Mesenchymal stem cell (in vitro differentiated cells and primary cell): Measurements from ENCODE around the gene SLC23A2.

Source experiments
- DNase-seq: peaks from one replicate; pipeline ENCODE4 v3.0.0-alpha.2; 2013
- H2AFZ ChIP-seq: one replicate; pipeline ENCODE4 v1.6.1; 2013; ENCODE audit warnings: low read depth, mild to moderate bottlenecking, control low read depth, inconsistent platforms, low read length, moderate library complexity
- H2AK5ac ChIP-seq: 2 replicates; pipeline ENCODE4 v1.6.1; 2013; ENCODE audit warnings: low read length, moderate library complexity, mild to moderate bottlenecking, inconsistent platforms; ENCODE audit not compliant: severe bottlenecking
- H2BK120ac ChIP-seq: one replicate; pipeline ENCODE4 v1.6.1; 2013; ENCODE audit warnings: low read depth, mild to moderate bottlenecking, inconsistent platforms, low read length, moderate library complexity
- H2BK12ac ChIP-seq, 2 experiments: one replicate each; pipeline ENCODE4 v1.6.1; 2013; ENCODE audit warnings: inconsistent platforms in 2 of 2, low read length in 2 of 2, mild to moderate bottlenecking in 2 of 2, moderate library complexity in 2 of 2, control low read depth in 1 of 2
- H2BK15ac ChIP-seq: one replicate; pipeline ENCODE4 v1.6.1; 2013; ENCODE audit warnings: mild to moderate bottlenecking, low read depth, inconsistent platforms; ENCODE audit not compliant: poor library complexity, severe bottlenecking
- H2BK5ac ChIP-seq: 2 replicates; pipeline ENCODE4 v1.6.1; 2013; ENCODE audit warnings: low read depth, mild to moderate bottlenecking, low read length, control low read depth, inconsistent platforms; ENCODE audit not compliant: poor library complexity, severe bottlenecking
- H3K14ac ChIP-seq, 2 experiments: one replicate each; pipeline ENCODE4 v1.6.1; 2013; ENCODE audit warnings: inconsistent platforms in 2 of 2, low read length in 2 of 2, control low read depth in 1 of 2, mild to moderate bottlenecking in 1 of 2, moderate library complexity in 1 of 2
- H3K18ac ChIP-seq, 2 experiments: one replicate each; pipeline ENCODE4 v1.6.1; 2013; ENCODE audit warnings: inconsistent platforms in 2 of 2, low read length in 2 of 2, control low read depth in 1 of 2, low read depth in 1 of 2, mild to moderate bottlenecking in 1 of 2
- H3K23ac ChIP-seq, 2 experiments: one replicate each; pipeline ENCODE4 v1.6.1; 2013; ENCODE audit warnings: inconsistent platforms in 2 of 2, low read length in 2 of 2, mild to moderate bottlenecking in 2 of 2, moderate library complexity in 2 of 2, control low read depth in 1 of 2
- H3K27ac ChIP-seq: 2 replicates; pipeline ENCODE4 v1.5.1; 2013; ENCODE audit warnings: mild to moderate bottlenecking, moderate library complexity, low read length, control low read depth, inconsistent platforms; ENCODE audit not compliant: poor library complexity, severe bottlenecking
- H3K27me3 ChIP-seq, 2 experiments: 2 replicates each; pipeline versions ENCODE4 v1.6.1 to v1.7.0; 2013; ENCODE audit warnings: low read length in 2 of 2, mild to moderate bottlenecking in 2 of 2, moderate library complexity in 2 of 2, control low read depth in 1 of 2, inconsistent platforms in 1 of 2; ENCODE audit not compliant: control insufficient read depth in 1 of 2, insufficient read depth in 1 of 2
- H3K36me3 ChIP-seq, 2 experiments: 2 replicates each; pipeline versions ENCODE4 v1.6.1 to v1.7.0; 2013; ENCODE audit warnings: low read length in 2 of 2, control low read depth in 1 of 2, inconsistent platforms in 1 of 2, low read depth in 1 of 2, mild to moderate bottlenecking in 1 of 2; ENCODE audit not compliant: insufficient read depth in 2 of 2, control insufficient read depth in 1 of 2
- H3K4ac ChIP-seq, 2 experiments: one replicate each; pipeline ENCODE4 v1.6.1; 2013; ENCODE audit warnings: inconsistent platforms in 2 of 2, low read length in 2 of 2, mild to moderate bottlenecking in 2 of 2, moderate library complexity in 2 of 2, control low read depth in 1 of 2, low read depth in 1 of 2
- H3K4me1 ChIP-seq: 2 replicates; pipeline ENCODE4 v1.6.1; 2013; ENCODE audit warnings: low read depth, low read length, control low read depth; ENCODE audit not compliant: control insufficient read depth, insufficient read depth
- H3K4me2 ChIP-seq: 2 replicates; pipeline ENCODE4 v1.6.1; 2013; ENCODE audit warnings: low read length, mild to moderate bottlenecking, inconsistent platforms; ENCODE audit not compliant: poor library complexity, severe bottlenecking
- H3K4me3 ChIP-seq, 2 experiments: 2 replicates each; pipeline versions ENCODE4 v1.5.1 to v1.7.0; 2013; ENCODE audit warnings: low read length in 2 of 2, mild to moderate bottlenecking in 2 of 2, control low read depth in 1 of 2, low read depth in 1 of 2; ENCODE audit not compliant: insufficient read depth in 1 of 2
- H3K79me1 ChIP-seq: replicated peaks from 2 replicates; pipeline ENCODE4 v1.6.1; 2013; ENCODE audit warnings: mild to moderate bottlenecking, control low read depth, low read length, inconsistent platforms; ENCODE audit not compliant: poor library complexity, severe bottlenecking
- H3K9ac ChIP-seq: 2 replicates; pipeline ENCODE4 v1.7.0; 2013; ENCODE audit warnings: mild to moderate bottlenecking, low read length, moderate library complexity
- H3K9me3 ChIP-seq: 2 replicates; pipeline ENCODE4 v1.7.0; 2013; ENCODE audit warnings: mild to moderate bottlenecking, low read length; ENCODE audit not compliant: control insufficient read depth
- H4K8ac ChIP-seq: one replicate; pipeline ENCODE4 v1.6.1; 2013; ENCODE audit warnings: inconsistent platforms, mild to moderate bottlenecking, low read length, moderate library complexity
- H4K91ac ChIP-seq: one replicate; pipeline ENCODE4 v1.6.1; 2013; ENCODE audit warnings: mild to moderate bottlenecking, low read length, inconsistent platforms
- WGBS: methylation state at CpG from one replicate; pipeline ENCODE4 v1.1.7; 2013; ENCODE audit warnings: mixed read lengths; 5-methylcytosine and 5-hydroxymethylcytosine counted together

The SLC23A2 gene

GRCh38 chr20:4830259-4830658 lies 171.1 kb downstream of the SLC23A2 start:
- no peak overlapping the region for H3K4me2 ChIP-seq
- H3K9ac ChIP-seq, result no peak overlapping the region
- no peak overlapping the region for H3K4me3 ChIP-seq
- H2AK5ac ChIP-seq, result no peak overlapping the region
- no peak overlapping the region for H2BK15ac ChIP-seq
- no peak overlapping the region for H4K8ac ChIP-seq
- no peak overlapping the region for H2BK12ac ChIP-seq
- H3K36me3 ChIP-seq, result no peaks in the 10 kb centered on the region
- no peaks in the 10 kb centered on the region for H3K27me3 ChIP-seq
- H2BK120ac ChIP-seq, result no peak overlapping the region
- H3K14ac ChIP-seq, result no peak overlapping the region
- no peak overlapping the region for H2AFZ ChIP-seq
- no peak overlapping the region for H3K27ac ChIP-seq
- no peak overlapping the region for H4K91ac ChIP-seq
- no peak for DNase-seq
- H3K4ac ChIP-seq, result no peak overlapping the region
- H3K23ac ChIP-seq, result no peak overlapping the region
- H2BK5ac ChIP-seq, result no peak overlapping the region
- no peaks in the 10 kb centered on the region for H3K4me1 ChIP-seq
- WGBS, result 73% methylated on average over 3 of the region's 3 CpGs
- H3K79me1 ChIP-seq, result no peaks in the 10 kb centered on the region
- no peak overlapping the region for H3K18ac ChIP-seq
- H3K9me3 ChIP-seq, result peaks cover 4% of the 10 kb centered on the region

- Histone ChIP-seq H3K14ac (no peak overlapping the region), H2BK15ac (no peak overlapping the region), H2AK5ac (no peak overlapping the region), H3K18ac (no peak overlapping the region), H3K23ac (no peak overlapping the region), H3K9ac (no peak overlapping the region), H4K8ac (no peak overlapping the region), H3K4ac (no peak overlapping the region), H2BK12ac (no peak overlapping the region), H3K4me1 (no peaks in the 10 kb centered on the region), H3K9me3 (peaks cover 4% of the 10 kb centered on the region), H3K27me3 (no peaks in the 10 kb centered on the region), H3K4me2 (no peak overlapping the region), H2AFZ (no peak overlapping the region), H3K79me1 (no peaks in the 10 kb centered on the region), H3K27ac (no peak overlapping the region), H2BK120ac (no peak overlapping the region), H2BK5ac (no peak overlapping the region), H3K4me3 (no peak overlapping the region), H3K36me3 (no peaks in the 10 kb centered on the region), H4K91ac (no peak overlapping the region)
- WGBS, result 67% methylated on average over 4 of the region's 4 CpGs
- DNase-seq, result no peak
Measured at GRCh38 chr20:4829514-4830215, 171.6 kb downstream of the SLC23A2 start.

GRCh38 chr20:4828830-4829513 lies 172.3 kb downstream of the SLC23A2 start:
- H3K4me2 ChIP-seq, result no peak overlapping the region
- WGBS, result 80% methylated on average over 11 of the region's 14 CpGs
- H2BK5ac ChIP-seq, result no peak overlapping the region

GRCh38 chr20:4821590-4821989 lies 179.7 kb downstream of the SLC23A2 start:
- no peaks in the 10 kb centered on the region for H3K79me1 ChIP-seq
- H3K9me3 ChIP-seq, result no peaks in the 10 kb centered on the region
- H3K14ac ChIP-seq, result no peak overlapping the region
- H3K27me3 ChIP-seq, result peaks cover 0 to 9% of the 10 kb centered on the region in 2 experiments
- H3K4me3 ChIP-seq, result no peak overlapping the region
- no peak overlapping the region for H3K23ac ChIP-seq
- no peak overlapping the region for H3K4me2 ChIP-seq
- H3K4me1 ChIP-seq, result peaks cover 28% of the 10 kb centered on the region
- no peak overlapping the region for H2AK5ac ChIP-seq
- no peak overlapping the region for H3K4ac ChIP-seq
- no peaks in the 10 kb centered on the region for H3K36me3 ChIP-seq
- H4K8ac ChIP-seq, result no peak overlapping the region
- H3K18ac ChIP-seq, result no peak overlapping the region
- no peak overlapping the region for H2BK12ac ChIP-seq
- H3K9ac ChIP-seq, result no peak overlapping the region
- 95% methylated on average over 5 of the region's 5 CpGs for WGBS
- no peak overlapping the region for H2BK5ac ChIP-seq
- H2AFZ ChIP-seq, result no peak overlapping the region
- no peak overlapping the region for H3K27ac ChIP-seq
- H2BK15ac ChIP-seq, result no peak overlapping the region
- DNase-seq, result no peak
- H2BK120ac ChIP-seq, result no peak overlapping the region
- H4K91ac ChIP-seq, result no peak overlapping the region

More at GRCh38 chr20:4828830-4829513, 172.3 kb downstream of the SLC23A2 start:
- H3K79me1 ChIP-seq, result no peaks in the 10 kb centered on the region
- no peak overlapping the region for H4K91ac ChIP-seq
- H3K9ac ChIP-seq, result no peak overlapping the region
- H3K36me3 ChIP-seq, result no peaks in the 10 kb centered on the region
- H3K27ac ChIP-seq, result no peak overlapping the region
- H3K4me1 ChIP-seq, result peaks cover 2% of the 10 kb centered on the region
- no peak overlapping the region for H2AK5ac ChIP-seq
- no peak overlapping the region for H2BK120ac ChIP-seq
- no peak overlapping the region for H3K4ac ChIP-seq
- H2BK12ac ChIP-seq, result no peak overlapping the region
- no peaks in the 10 kb centered on the region for H3K27me3 ChIP-seq
- H3K23ac ChIP-seq, result no peak overlapping the region
- no peak overlapping the region for H2AFZ ChIP-seq
- H3K9me3 ChIP-seq, result peaks cover 4% of the 10 kb centered on the region
- no peak for DNase-seq
- no peak overlapping the region for H3K18ac ChIP-seq
- H3K4me3 ChIP-seq, result peak overlapping the region in 1 of 2 experiments; percentile 27
- no peak overlapping the region for H3K14ac ChIP-seq
- H2BK15ac ChIP-seq, result no peak overlapping the region
- no peak overlapping the region for H4K8ac ChIP-seq
